Measurements from ENCODE around the gene DDX59. TPM values are rescaled to one million over a fixed set of nuclear protein-coding genes. Genes with fewer than 3 reads are reported as not detected.

DDX59 gene
- polyA plus RNA-seq, 1 donor from 2014 or later, result 21.0 TPM

- no peaks in the 10 kb centered on the region for H3K36me3 ChIP-seq (ENCODE audit: insufficient read depth, low read length)
- no peaks in the 10 kb centered on the region for H3K27me3 ChIP-seq (ENCODE audit: insufficient read depth, low read depth, low read length)
- H3K4me2 ChIP-seq (ENCODE audit: low read length), result no peak overlapping the region
- no peaks in the 10 kb centered on the region for H3F3A ChIP-seq (ENCODE audit: insufficient read depth, low read length, poor library complexity, severe bottlenecking)
- no peaks in the 10 kb centered on the region for H3K9me2 ChIP-seq (ENCODE audit: insufficient read depth, low read length)
- H2AFZ ChIP-seq (ENCODE audit: low read depth, low read length), result no peak overlapping the region
- no peaks in the 10 kb centered on the region for H3K79me2 ChIP-seq (replicated peaks; ENCODE audit: insufficient read depth, low read length)
- H3K27ac ChIP-seq (ENCODE audit: low read length), result no peak overlapping the region
- no peak overlapping the region for H3K4me3 ChIP-seq (ENCODE audit: low read length)
- no peak for TF ChIP-seq EZH2 (IDR thresholded peaks at IDR 0.05; ENCODE audit: borderline replicate concordance, insufficient read depth, low read length, poor library complexity, severe bottlenecking)
- TF ChIP-seq TAF1 (IDR thresholded peaks at IDR 0.05; ENCODE audit: low read depth), result no peak
- no peak for TF ChIP-seq MXI1 (conservative IDR thresholded peaks at IDR 0.05; ENCODE audit: poor library complexity, severe bottlenecking)
- no peak for TF ChIP-seq POLR2AphosphoS5 (IDR thresholded peaks at IDR 0.05)
- TF ChIP-seq RAD21 (conservative IDR thresholded peaks at IDR 0.05), result no peak
- TF ChIP-seq, protein P1, sequence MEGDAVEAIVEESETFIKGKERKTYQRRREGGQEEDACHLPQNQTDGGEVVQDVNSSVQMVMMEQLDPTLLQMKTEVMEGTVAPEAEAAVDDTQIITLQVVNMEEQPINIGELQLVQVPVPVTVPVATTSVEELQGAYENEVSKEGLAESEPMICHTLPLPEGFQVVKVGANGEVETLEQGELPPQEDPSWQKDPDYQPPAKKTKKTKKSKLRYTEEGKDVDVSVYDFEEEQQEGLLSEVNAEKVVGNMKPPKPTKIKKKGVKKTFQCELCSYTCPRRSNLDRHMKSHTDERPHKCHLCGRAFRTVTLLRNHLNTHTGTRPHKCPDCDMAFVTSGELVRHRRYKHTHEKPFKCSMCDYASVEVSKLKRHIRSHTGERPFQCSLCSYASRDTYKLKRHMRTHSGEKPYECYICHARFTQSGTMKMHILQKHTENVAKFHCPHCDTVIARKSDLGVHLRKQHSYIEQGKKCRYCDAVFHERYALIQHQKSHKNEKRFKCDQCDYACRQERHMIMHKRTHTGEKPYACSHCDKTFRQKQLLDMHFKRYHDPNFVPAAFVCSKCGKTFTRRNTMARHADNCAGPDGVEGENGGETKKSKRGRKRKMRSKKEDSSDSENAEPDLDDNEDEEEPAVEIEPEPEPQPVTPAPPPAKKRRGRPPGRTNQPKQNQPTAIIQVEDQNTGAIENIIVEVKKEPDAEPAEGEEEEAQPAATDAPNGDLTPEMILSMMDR (IDR thresholded peaks at IDR 0.05; ENCODE audit: poor library complexity, severe bottlenecking), result no peak
- TF ChIP-seq SMC3 (conservative IDR thresholded peaks at IDR 0.05; ENCODE audit: poor library complexity), result no peak
- TF ChIP-seq REST (IDR thresholded peaks at IDR 0.05; ENCODE audit: borderline replicate concordance), result no peak
- no peak for TF ChIP-seq EP300 (conservative IDR thresholded peaks at IDR 0.05; ENCODE audit: poor library complexity, severe bottlenecking)
- H3K9me3 ChIP-seq (ENCODE audit: low read length), result no peaks in the 10 kb centered on the region
- no peak overlapping the region for H3K9ac ChIP-seq (ENCODE audit: low read length)
- no peaks in the 10 kb centered on the region for H4K20me1 ChIP-seq (ENCODE audit: insufficient read depth)
Observed at GRCh38 chr1:200658037-200658818, 11.5 kb downstream of the DDX59 start.

DNA sequence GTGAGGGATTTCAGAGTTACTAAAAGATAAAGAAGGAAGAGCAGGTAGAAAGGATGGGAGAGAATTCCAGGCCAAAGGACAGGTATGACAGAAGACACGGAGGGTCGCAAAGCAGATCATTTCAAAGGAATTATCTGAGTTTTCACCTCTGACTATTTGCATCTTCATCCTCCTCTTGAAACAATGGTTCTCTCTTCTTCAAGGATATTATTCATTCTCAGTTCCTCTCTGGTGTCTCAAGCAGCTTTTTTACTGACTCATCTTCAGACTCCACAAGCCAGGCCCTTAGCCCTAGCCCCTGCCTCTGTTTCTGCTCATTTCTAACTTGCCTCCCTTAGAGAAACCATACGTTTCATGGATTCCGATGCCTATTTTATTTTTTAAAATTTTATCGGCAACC lies 15.0 kb downstream of the DDX59 start:
- Histone ChIP-seq H3K9me2 (ENCODE audit: insufficient read depth, low read length) (no peaks in the 10 kb centered on the region), H2AFZ (ENCODE audit: low read depth, low read length) (no peak overlapping the region), H4K20me1 (ENCODE audit: insufficient read depth) (no peaks in the 10 kb centered on the region), H3K9me3 (ENCODE audit: low read length) (no peaks in the 10 kb centered on the region), H3K9ac (ENCODE audit: low read length) (no peak overlapping the region), H3K4me3 (ENCODE audit: low read length) (no peak overlapping the region), H3K27ac (ENCODE audit: low read length) (no peak overlapping the region), H3K4me2 (ENCODE audit: low read length) (no peak overlapping the region), H3F3A (ENCODE audit: insufficient read depth, low read length, poor library complexity, severe bottlenecking) (no peaks in the 10 kb centered on the region), H3K36me3 (ENCODE audit: insufficient read depth, low read length) (no peaks in the 10 kb centered on the region), H3K27me3 (ENCODE audit: insufficient read depth, low read depth, low read length) (no peaks in the 10 kb centered on the region), H3K79me2 (replicated peaks; ENCODE audit: insufficient read depth, low read length) (no peaks in the 10 kb centered on the region)
- no peak for TF ChIP-seq EZH2 (IDR thresholded peaks at IDR 0.05; ENCODE audit: borderline replicate concordance, insufficient read depth, low read length, poor library complexity, severe bottlenecking)
